OCI-LY3 (cell line): ENCODE measurements around the gene TEAD1.

ENCODE experiments used
- CTCF ChIP-seq: fragments of 200-600, 300-600 bp; sonication (generic); IDR thresholded peaks from 2 replicates; pipeline ENCODE4 v1.5.1; 2014; ENCODE audit warnings: antibody characterized with exemption, low read length, low read depth
- EZH2phosphoT487 ChIP-seq: fragments of 200-600 bp; shearing (Covaris generic); IDR thresholded peaks from 2 replicates; pipeline ENCODE4 v1.6.1; 2018; ENCODE audit warnings: antibody characterized with exemption, mixed run types, low read depth

- TF ChIP-seq CTCF (no peak), EZH2phosphoT487 (no peak)
These were observed 42.6 kb downstream of the TEAD1 start for GRCh38 chr11:12716816-12717215.
